ENCODE measurements around the gene TSPAN15. TPM values are rescaled to one million over a fixed set of nuclear protein-coding genes. Genes with fewer than 3 reads are reported as not detected.

TSPAN15 gene
- 1 to 10 TPM; 1.3 to 3.9 (median 2.1) TPM for total RNA-seq
- 4.3 TPM for total RNA-seq (2013)

DNA sequence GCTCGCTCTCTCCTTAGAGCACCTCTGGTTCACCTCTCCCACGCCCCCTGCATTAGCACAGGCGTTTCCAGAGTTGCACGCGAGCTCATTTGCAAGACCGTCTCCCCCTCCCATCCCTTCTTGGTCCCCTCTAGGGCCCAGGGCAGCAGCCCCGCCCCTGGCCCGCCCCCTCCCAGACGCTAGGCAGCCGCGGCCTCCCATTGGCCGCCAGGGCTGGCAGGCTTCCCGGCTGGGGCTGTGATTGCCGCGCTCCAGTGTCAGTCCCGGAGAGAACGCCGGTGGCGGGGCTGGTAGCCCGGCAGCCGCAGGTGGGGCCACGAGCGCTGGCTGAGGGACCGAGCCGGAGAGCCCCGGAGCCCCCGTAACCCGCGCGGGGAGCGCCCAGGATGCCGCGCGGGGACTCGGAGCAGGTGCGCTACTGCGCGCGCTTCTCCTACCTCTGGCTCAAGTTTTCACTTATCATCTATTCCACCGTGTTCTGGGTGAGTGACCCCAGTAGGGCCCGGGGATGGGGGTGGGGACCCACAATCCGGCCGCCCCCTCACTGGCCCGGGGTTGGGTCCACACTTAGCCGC, at the start of gene TSPAN15:
Gene TSPAN15 (plus strand): TSS at position 257 of the 575 bp plus-strand sequence. CDS start 130 bp downstream, at position 387.
- Histone ChIP-seq H3K4me3 (ENCODE audit: low read length) (peak within 1 kb of the TSS; percentile 51), H3K27ac (ENCODE audit: low read length) (no peak within 1 kb of the TSS), H3K36me3 (ENCODE audit: control insufficient read depth, insufficient read depth, low read length) (no peaks in the 10 kb centered on the region), H3K9me3 (ENCODE audit: control insufficient read depth, insufficient read depth, low read length) (no peaks in the 10 kb centered on the region), H3K4me1 (ENCODE audit: control insufficient read depth, insufficient read depth, low read length) (peaks cover 13% of the 10 kb centered on the region), H3K27me3 (ENCODE audit: control insufficient read depth, insufficient read depth, low read length) (no peaks in the 10 kb centered on the region)
- H3K4me1 Mint-ChIP-seq, result peaks cover 5 to 16% of the 10 kb centered on the region in 2 donors
- no peak for TF ChIP-seq CTCF (IDR thresholded peaks at IDR 0.05)
- WGBS (ENCODE audit: insufficient coverage), result 1% methylated on average over 45 of the region's 45 CpGs
- no peaks in the 10 kb centered on the region for H3K36me3 Mint-ChIP-seq
- H3K27ac Mint-ChIP-seq, result peak within 1 kb of the TSS in 1 of 2 donors; percentile 61
- no peaks in the 10 kb centered on the region for H3K9me3 Mint-ChIP-seq
- peak within 1 kb of the TSS; percentile 95 for H3K4me3 Mint-ChIP-seq
- peak; percentile 80 to 95 (median 93) for ATAC-seq
- peak; percentile 43 to 88 for DNase-seq
- intact Hi-C loops (cut with micrococcal nuclease), result no loop called here
- H3K27me3 Mint-ChIP-seq (ENCODE audit: low read depth in 2 of 2), result peaks cover 10 to 16% of the 10 kb centered on the region in 2 donors

GRCh38 chr10:69402386-69402785, 48.9 kb upstream of the TSPAN15 start:
- WGBS (ENCODE audit: insufficient coverage), result 98% methylated on average over 6 of the region's 6 CpGs
- Histone ChIP-seq H3K4me3 (ENCODE audit: low read length) (no peak overlapping the region), H3K9me3 (ENCODE audit: control insufficient read depth, insufficient read depth, low read length) (no peaks in the 10 kb centered on the region), H3K27me3 (ENCODE audit: control insufficient read depth, insufficient read depth, low read length) (no peaks in the 10 kb centered on the region), H3K27ac (ENCODE audit: low read length) (no peak overlapping the region), H3K36me3 (ENCODE audit: control insufficient read depth, insufficient read depth, low read length) (peaks cover 41% of the 10 kb centered on the region), H3K4me1 (ENCODE audit: control insufficient read depth, insufficient read depth, low read length) (no peaks in the 10 kb centered on the region)
- no peak for DNase-seq
- no peak for ATAC-seq
- H3K9me3 Mint-ChIP-seq, result no peaks in the 10 kb centered on the region
- no peak overlapping the region for H3K27ac Mint-ChIP-seq
- no peaks in the 10 kb centered on the region for H3K36me3 Mint-ChIP-seq
- no peaks in the 10 kb centered on the region for H3K27me3 Mint-ChIP-seq (ENCODE audit: low read depth in 2 of 2)
- intact Hi-C loops (cut with micrococcal nuclease), result no loop called here
- H3K4me1 Mint-ChIP-seq, result peaks cover 0 to 6% of the 10 kb centered on the region in 2 donors
- TF ChIP-seq CTCF (IDR thresholded peaks at IDR 0.05), result no peak
- no peak overlapping the region for H3K4me3 Mint-ChIP-seq

GRCh38 chr10:69403066-69403465, 48.2 kb upstream of the TSPAN15 start:
- intact Hi-C loops (cut with micrococcal nuclease), result no loop called here
- 79% methylated on average over 1 of the region's 1 CpG for WGBS (ENCODE audit: insufficient coverage)
- H3K36me3 Mint-ChIP-seq, result no peaks in the 10 kb centered on the region

More at GRCh38 chr10:69403066-69403465, 48.2 kb upstream of the TSPAN15 start:
- H3K27me3 Mint-ChIP-seq (ENCODE audit: low read depth in 2 of 2), result no peaks in the 10 kb centered on the region
- ATAC-seq (no peak), DNase-seq (no peak)
- no peak overlapping the region for H3K27ac ChIP-seq (ENCODE audit: low read length)
- H3K9me3 Mint-ChIP-seq, result no peaks in the 10 kb centered on the region
- peaks cover 0 to 12% of the 10 kb centered on the region in 2 donors for H3K4me1 Mint-ChIP-seq
- H3K27me3 ChIP-seq (ENCODE audit: control insufficient read depth, insufficient read depth, low read length), result no peaks in the 10 kb centered on the region
- H3K36me3 ChIP-seq (ENCODE audit: control insufficient read depth, insufficient read depth, low read length), result peaks cover 40% of the 10 kb centered on the region
- no peak overlapping the region for H3K4me3 Mint-ChIP-seq
- H3K27ac Mint-ChIP-seq, result no peak overlapping the region
- TF ChIP-seq CTCF (IDR thresholded peaks at IDR 0.05), result no peak
- H3K4me3 ChIP-seq (ENCODE audit: low read length), result no peak overlapping the region
- H3K9me3 ChIP-seq (ENCODE audit: control insufficient read depth, insufficient read depth, low read length), result no peaks in the 10 kb centered on the region
- H3K4me1 ChIP-seq (ENCODE audit: control insufficient read depth, insufficient read depth, low read length), result peaks cover 6% of the 10 kb centered on the region

Data from natural killer cell (primary cell).